Stimulated activated CD4-positive, alpha-beta T cell treated with anti-CD3 and anti-CD28 coated beads, Interleukin-4, amount 100 ng/mL, for 24 hours (primary cell): ENCODE data around the gene FYB2.

Experiments used
- DNase-seq: peaks from one replicate; pipeline ENCODE4 v3.0.0-alpha.2; 2020

FYB2 gene, protein sequence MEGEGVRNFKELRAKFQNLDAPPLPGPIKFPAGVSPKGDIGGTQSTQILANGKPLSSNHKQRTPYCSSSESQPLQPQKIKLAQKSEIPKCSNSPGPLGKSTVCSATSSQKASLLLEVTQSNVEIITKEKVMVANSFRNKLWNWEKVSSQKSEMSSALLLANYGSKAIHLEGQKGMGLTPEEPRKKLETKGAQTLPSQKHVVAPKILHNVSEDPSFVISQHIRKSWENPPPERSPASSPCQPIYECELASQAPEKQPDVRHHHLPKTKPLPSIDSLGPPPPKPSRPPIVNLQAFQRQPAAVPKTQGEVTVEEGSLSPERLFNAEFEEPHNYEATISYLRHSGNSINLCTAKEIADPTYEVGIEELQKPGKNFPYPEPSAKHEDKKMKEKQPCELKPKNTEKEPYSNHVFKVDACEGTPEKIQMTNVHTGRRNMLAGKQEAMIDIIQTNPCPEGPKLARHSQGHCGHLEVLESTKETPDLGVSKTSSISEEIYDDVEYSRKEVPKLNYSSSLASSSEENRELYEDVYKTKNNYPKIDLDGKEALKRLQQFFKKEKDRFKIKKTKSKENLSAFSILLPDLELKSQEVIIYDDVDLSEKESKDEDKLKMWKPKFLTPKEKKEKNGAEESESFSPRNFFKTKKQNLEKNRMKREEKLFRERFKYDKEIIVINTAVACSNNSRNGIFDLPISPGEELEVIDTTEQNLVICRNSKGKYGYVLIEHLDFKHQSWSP

DNA sequence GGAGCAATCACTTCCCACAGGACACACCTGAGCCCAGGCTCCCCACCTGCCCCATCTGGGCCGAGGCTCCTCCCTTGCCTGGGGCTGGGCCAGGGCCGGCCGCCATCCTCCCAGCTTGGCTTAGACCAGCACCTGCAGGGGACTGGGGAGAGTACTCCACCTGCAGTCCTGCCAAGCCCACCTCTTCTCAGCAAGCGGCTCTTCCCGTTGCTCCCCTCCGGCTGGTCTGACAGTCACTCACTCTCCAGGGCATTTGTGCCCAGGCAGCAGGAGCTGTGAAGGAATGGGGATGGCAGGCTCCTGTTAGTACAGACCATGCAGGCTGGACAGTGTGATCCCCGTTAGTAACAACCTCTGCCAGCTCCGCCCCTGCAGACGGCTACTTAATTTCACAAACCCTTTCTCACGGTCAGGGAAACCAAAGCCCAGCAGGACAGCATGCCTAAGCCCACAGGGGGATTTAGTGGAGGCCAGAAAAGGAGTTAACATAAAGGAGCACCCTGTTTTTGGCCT is at the start of gene FYB2:
TSS of gene FYB2 (minus strand) at position 18 of the 513 bp plus-strand sequence. CDS start 114 bp downstream, outside the sequence.
- no peak for DNase-seq

DNA sequence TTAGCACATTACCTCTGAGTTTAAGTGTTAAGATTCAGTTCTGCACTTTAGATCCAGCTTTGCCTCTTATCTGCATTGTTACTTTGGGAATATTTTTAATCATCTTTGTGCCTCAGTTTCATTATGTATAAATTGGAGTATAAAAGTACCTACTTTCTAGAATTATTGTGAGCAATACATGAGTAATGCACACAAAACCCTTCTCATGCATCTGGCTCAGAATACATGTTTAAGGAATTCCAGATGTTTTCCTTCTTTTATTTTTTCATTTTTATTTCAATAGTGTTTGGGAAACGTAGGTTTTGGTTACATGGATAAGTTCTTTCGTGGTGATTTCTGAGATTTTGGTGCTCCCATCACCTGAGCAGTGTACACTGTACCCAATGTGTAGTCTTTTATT is 49.6 kb upstream of the FYB2 start:
- no peak for DNase-seq

DNA sequence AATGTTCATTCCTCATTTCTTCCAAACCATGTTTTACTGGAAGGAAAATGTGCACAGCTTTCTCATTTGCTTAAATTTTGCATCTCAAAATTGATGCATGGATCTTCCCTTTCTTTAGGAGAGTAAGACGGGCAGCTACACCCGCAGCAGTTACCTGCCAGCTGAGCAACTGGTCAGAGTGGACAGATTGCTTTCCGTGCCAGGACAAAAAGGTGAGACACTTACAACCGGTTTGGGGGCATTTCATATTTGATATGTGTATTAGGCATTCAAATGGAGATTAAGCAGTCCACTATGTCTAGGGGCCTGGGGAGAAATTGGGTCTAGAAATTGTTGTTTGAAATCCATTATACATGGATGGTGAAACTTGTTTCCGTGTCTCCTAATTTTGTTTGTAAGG is 48.3 kb upstream of the FYB2 start:
- DNase-seq = no peak

DNA sequence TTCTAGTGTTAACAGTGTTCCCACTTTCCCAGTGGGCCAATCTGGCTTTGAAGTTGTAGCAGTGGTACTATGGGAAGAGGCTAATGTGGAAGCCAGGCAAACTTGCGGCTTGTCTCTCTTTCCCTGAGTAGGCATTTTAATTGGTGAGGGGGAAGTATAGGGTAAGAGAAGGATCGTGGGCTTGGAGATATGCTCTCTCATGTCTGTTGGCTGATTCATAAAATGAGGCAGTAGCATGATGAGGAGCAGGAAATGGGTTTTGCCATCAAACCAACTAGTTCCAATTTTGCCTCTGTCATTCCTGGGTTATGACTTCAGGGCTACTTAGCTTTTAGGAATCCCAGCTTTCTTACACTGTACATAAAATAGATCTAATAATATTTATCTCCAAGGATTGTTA is 47.5 kb upstream of the FYB2 start:
- no peak for DNase-seq

DNA sequence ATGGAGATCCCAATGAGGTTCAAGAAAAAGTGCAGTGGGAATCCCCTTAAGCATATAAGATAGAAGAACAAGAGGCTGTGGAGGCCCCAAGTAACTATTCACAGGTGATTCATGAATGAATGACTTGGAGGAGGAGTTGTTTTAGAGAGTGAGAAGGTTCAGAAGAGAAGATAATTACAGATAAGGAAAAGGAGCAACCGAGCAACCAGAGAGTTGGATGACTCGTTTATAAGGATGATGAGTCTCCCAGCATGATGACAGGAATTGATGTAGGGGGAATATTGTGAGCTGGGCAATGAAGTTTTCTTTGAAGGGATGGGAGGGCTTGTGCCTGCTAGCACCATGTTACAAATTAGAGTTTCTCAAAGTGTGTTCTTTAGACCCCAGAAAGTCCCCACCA is 45.2 kb upstream of the FYB2 start:
- DNase-seq = no peak

DNA sequence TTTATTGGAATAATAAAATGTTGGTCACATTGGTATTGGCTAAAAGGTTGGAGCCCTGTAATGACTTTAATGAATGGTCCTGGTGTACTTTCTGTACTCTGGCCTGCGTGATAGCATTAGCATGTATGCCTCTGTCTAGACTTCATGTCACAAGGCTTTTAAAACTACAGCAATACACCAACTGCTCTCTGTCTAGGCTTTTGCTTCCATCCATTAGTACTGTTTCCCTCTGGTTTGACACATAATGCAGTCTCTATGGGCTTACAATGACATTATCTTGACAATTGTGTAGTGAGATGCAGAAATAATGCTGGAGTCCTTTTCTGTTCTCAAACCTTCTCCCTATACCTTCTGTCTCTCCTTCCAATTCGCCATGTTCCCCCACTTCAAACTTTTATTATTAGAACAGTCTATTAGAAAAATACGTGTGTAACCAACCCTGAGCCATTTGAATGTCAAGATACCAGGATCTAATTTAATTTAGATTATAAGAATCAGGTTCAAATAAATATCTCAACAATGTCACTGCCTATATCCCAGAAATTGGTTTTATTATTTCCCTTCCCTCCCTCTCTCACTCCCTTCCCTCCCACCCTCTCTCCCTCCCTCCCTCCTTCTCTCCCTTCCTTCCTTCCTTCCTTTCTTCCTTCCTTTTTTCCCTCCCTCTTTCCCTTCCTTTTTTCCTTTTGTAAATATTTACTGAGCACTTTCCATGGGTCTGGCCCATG is 44.2 kb upstream of the FYB2 start:
- no peak for DNase-seq

DNA sequence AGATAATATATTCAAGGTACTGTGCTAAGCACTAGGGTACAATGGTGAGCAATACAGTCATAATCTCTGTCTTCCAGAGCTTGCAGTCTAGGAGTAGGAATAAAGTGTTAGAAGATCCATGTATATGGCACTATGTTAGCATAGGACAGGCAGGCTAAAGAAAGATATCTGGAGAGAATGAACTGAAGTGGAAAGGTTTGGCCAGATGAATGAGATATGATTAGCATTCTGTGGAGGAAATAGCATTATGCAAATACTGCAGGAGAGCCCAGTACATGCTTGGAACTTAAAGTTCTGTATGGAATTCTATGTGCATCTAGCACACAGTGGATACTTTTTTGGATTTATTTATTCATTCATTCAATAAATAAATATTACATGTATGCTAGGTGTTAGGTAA is 40.1 kb upstream of the FYB2 start:
- DNase-seq = no peak

DNA sequence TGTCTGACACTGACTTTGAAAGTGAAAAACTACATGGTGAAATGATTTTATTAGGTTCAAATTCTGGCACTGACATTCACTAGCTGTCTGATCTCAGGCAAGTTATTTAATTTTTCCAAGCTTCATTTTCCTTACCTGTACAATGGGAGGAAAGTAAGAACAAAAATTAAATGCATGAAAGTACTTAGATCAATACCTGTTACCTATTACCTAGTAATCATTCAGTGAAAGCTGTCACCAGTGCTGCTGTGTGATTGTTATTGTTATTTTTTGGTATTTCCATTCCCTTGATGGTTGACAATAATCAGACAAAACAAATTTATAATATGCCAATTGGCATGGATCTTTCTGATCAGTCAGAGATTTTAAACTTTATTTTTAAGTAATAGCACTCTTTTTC is 37.0 kb upstream of the FYB2 start:
- DNase-seq = no peak

DNA sequence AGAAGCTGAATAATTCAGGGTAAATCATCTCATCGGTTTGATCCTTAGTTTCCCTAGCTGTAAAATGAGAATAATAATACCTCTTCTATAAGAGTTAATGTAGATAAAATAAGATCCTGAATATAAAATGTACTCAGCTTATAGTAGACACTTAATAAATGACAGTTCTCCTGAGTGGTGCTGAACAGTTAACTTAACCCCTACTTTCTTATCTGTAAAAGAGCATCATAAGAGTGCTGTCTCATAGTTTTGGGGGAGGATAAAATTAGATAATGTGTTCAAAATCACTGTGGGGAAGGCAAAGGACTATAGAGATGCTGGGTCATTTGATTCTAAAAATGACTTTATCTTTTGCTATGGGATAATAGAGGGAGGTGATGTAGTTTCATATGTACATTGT is 36.0 kb upstream of the FYB2 start:
- DNase-seq = no peak

DNA sequence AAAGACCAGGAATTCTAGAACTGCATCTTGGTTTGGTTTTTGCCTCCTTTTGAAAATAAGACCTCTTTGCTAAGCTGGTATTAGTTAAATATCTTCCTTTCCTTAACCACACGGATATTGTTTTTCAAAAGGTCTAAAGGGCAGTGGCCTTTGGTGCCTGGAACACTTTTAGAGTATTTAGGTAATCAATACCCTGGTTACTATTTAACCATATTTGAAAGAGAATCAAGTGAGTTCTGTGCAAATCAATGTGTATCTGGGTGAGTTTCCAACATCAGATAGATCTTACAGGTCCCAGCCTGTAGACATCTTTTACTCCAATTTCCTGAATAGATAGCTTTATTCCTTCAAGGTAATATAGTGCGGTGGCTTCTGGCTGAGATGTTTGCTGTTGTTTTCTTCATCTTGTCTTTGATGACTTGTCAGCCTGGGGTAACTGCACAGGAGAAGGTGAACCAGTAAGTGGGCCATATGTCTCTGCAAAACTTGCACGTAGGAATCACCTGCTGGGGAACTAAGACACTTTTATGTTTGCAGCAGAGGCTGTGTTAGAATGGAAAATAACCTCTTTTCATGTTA is 35.4 kb upstream of the FYB2 start, which contains the start of gene C8A:
TSS of gene C8A (plus strand) at position 277 of the 579 bp plus-strand sequence. CDS start at position 382, 105 bp downstream.
- DNase-seq = no peak

DNA sequence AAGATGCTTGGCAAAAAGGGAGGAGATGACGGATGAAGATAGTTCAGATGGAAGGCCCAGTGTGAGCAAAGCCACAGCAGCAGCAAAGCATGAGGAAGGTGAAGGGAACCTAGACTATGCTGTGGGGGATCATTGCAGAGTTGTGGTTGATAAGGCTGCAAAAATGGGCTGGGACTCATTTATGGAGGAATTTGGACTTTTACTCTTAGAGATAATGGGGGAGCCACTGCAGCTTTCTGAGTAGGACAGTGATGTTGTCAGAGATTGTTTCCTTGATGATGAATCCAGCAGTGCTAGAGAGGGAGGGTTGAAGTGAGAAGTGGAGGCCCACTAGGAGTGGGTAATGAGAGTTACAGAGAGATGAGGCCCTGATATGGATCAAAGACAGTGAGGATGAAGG is 33.3 kb upstream of the FYB2 start:
- DNase-seq = no peak

DNA sequence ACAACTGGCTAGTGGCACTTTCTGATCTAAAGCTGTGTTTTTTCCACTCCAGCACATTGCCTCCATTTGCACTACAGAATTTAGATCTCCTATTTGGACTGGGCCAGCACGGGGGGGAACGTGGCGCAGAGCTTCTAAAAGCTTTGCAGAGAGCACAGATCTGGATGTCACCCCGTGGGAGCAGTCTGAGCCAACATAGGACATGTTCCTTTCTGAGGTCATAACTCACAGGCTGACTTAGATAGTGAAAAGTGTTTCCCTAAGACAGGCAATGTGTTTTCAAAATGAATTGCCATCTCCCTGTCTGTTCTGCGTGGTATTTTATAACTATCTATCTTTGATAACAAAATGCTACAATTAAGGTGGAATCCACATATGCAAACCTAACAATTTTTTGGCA is 31.7 kb upstream of the FYB2 start:
- DNase-seq = no peak

DNA sequence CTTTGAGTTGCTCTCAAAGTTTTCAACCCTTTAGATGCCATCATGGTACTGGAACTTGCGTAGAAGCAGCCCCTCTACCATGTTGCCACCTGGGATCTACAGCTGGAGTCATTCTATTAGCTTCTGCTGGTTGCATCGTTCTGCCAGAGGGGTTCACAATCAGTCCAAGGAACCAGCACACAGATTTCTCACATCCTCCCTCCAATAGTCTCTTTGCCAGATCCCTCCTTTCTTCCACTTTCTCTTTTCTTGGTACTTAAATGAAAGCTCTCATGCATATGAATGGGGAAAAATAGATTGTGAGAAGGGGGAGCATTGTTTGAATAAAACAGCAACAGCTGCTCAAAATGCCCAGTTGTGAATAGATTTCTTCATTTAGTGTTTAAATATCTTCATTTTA is 31.2 kb upstream of the FYB2 start:
- DNase-seq = no peak

DNA sequence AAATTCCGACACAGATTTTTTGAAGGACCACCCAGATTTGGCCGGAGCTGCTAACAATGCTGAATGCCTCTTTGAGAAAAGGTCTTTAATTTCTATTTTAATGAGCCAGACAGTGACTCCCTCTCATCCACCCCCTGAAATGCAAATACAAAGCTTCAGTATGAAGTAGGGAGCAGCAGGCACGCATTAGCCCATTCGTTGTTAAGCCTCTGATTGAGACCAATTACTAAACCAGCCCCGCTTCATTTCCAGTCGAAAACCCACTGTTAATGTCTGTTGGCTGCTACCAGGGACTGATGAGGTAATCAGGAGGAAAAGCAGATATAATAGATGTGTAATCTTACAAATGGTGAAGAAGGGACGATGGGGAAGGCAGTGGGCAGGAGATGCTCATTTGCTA is 30.5 kb upstream of the FYB2 start:
- DNase-seq = no peak

DNA sequence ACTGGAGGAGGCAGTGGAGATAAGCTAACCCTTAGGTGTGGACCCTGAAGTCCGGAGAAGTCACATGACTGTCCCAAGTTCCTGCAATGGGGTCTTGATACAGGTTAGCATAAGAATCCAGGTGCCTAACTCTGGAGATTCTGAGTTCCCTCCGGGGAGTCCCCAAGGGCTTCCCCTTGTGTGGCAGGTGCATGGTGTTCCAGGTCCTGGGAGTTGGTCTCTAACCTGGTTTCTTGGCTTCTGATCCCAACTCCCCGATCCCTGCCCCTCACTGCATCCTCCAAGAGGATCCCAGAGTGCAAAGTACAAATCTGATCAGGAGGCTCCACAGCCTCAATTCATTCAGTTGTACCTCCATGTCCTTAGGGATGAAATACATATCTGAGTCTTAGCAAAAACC is 26.1 kb upstream of the FYB2 start:
- DNase-seq = no peak

DNA sequence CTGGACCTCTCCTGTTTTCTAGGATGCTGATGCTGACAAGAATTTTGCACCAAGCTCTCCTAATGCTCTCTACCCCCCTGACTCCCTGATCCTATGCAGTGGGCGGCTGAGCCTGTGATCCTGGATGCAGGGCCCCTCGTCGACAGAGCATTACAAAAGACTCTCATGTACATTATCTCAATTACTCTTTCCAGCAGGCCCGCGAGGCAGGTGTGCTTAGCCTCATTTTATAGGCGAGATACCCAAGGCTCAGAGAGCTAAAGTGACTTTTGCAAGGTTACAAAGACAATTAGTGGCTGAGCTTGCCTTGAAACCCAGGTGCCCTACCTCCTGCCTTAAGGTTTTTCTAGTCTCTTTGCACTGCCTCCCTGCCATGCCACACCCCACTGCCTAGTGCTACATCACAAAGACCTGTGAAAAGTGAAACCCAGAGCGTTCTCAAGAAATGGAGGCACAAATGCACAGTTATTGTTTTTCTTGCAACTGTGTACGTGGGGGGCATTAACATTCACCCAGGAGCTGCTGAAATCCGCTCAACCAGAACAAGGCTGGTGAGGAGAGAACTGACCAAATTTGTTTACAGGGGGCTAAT is 25.4 kb upstream of the FYB2 start:
- DNase-seq = no peak

DNA sequence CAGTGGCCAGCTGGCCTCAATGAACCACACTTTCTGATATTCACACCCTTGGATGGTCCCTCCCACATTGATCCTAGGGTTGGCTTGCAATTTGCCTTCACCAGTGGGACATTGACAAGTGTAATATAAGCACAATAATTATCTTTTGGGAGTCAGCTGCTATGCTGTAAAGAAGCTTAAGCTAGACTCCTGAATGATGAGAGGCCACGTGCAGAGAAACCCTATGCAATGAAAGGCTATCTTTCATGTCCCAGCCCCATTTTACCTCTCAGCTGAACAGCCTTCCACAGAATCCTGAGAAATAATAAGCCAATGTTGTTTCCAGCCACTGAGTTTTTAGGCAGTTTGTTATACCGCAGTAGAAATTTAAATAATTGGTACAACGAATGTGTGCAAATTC is 24.3 kb upstream of the FYB2 start:
- no peak for DNase-seq

DNA sequence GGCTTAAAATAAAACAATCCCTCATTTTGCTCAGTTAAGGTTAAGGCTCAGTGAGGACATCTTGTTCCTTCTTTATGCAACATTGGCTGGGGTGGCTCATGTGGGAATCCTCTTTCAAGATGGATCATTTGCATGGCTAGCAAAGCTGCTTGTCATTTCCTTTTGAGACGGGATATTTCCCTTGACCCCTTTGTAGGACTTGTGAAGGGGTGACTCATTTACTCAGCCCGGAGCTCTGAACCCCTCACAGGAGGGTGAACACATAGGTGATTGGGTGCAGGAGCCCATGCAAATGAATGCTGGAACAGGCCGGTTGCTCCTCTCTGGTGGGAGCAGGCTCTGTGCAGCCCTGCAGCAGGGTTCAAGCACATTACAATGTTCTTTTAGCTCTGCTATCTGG is 19.6 kb upstream of the FYB2 start:
- DNase-seq = no peak

DNA sequence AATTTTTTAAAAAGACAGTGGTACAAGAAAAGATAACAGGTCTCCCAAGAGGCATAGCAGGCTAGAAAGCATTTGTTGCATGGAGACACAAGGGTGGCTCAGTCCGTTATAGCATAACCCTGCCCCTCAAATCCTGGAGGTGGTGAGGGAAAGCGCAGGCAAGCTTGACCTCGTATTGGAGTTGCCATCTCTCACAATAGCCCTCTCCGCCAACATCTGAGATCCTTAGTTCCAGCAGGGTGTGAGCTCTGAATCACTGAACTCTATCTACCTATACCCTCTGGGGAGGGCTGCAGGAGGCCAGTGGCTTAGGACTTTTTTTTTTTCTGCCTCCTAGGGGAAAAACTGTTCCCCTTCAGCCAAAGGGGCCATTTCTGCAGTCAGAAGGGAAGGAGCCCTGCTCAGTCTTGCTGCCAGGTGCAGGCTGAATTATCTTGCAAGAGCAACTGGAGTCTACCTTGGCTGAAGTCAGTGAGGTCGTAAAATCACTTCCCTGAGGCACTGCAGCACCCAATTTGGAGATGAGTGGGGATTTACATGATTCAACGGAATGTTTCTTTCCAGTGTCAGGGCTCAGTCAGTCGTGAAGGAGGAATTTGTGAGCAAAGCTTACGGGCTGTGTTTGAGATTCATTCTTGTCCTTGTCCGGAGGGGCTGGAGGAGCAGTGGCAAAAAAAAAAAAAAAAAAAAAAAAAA is 18.2 kb upstream of the FYB2 start:
- no peak for DNase-seq

DNA sequence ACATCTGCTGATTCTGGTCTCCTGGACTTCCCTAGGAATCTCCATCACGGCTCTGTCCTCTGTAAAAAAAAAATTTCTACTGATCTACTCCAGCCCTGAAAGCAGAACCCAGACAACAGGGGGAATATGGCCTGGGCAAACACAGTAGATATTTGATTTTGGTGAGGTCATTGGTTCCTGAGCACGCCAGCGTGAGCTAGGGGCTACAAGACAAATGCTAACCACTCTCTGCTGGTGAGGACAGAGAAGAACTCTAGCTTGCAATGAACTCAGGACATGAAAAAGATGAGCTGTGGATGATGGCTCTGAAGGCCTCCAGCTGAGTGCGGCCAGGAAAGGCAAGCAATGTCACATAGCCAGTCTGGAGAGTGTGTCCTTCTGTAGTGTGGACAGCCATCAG is 17.2 kb upstream of the FYB2 start:
- DNase-seq = no peak

DNA sequence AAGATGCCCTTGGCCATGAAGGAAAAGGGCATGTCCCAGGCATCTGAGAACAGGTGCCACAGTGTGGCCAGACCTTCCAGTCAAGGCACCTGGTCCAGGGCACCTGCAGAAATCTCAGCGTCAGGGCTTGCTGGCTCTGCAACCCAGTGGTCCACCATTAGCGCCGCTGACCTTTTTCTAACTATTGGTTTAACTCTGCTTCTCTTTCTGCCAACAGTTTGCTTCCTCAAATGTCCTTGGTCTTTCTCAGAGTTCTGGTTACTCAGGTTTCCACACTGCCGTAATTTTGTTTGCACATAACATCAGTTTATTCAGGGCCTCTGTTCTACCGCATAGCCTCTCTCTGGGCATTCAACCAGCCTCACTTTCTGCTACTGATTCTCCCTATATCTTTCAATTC is 16.5 kb upstream of the FYB2 start:
- DNase-seq = no peak
